H9 (cell line): ENCODE data around the gene ANGPTL7. TPM values are rescaled to one million over a fixed set of nuclear protein-coding genes. Genes with fewer than 3 reads are reported as not detected.

Experiments used
- DNase-seq: peaks from one replicate; pipeline ENCODE4 v3.0.0-alpha.2; 2017
- H2AFZ ChIP-seq: one replicate; pipeline ENCODE4 v1.6.1; 2013; ENCODE audit warnings: mild to moderate bottlenecking, low read length, control low read depth, moderate library complexity
- H2AK5ac ChIP-seq: 2 replicates; pipeline ENCODE4 v1.6.1; 2013; ENCODE audit warnings: low read length, control low read depth, mixed read lengths; ENCODE audit not compliant: insufficient read length
- H2BK120ac ChIP-seq: one replicate; pipeline ENCODE4 v1.6.1; 2013; ENCODE audit warnings: low read depth, mild to moderate bottlenecking, low read length, control low read depth, inconsistent platforms; ENCODE audit not compliant: poor library complexity, severe bottlenecking
- H2BK12ac ChIP-seq: 2 replicates; pipeline ENCODE4 v1.6.1; 2013; ENCODE audit warnings: low read length, control low read depth, mixed read lengths, low read depth; ENCODE audit not compliant: insufficient read length
- H2BK15ac ChIP-seq: 2 replicates; pipeline ENCODE4 v1.6.1; 2013; ENCODE audit warnings: low read depth, low read length, control low read depth
- H2BK20ac ChIP-seq: one replicate; pipeline ENCODE4 v1.6.1; 2013; ENCODE audit warnings: low read depth, mild to moderate bottlenecking, low read length, control low read depth, inconsistent platforms; ENCODE audit not compliant: poor library complexity, severe bottlenecking
- H2BK5ac ChIP-seq: 2 replicates; pipeline ENCODE4 v1.6.1; 2013; ENCODE audit warnings: low read length, control low read depth, mixed read lengths; ENCODE audit not compliant: insufficient read length
- H3K14ac ChIP-seq: 2 replicates; pipeline ENCODE4 v1.6.1; 2013; ENCODE audit warnings: low read length, control low read depth; ENCODE audit not compliant: insufficient read depth
- H3K18ac ChIP-seq: 2 replicates; pipeline ENCODE4 v1.6.1; 2013; ENCODE audit warnings: low read depth, mild to moderate bottlenecking, mixed read lengths, low read length, control low read depth; ENCODE audit not compliant: insufficient read length
- H3K23ac ChIP-seq: 2 replicates; pipeline ENCODE4 v1.6.1; 2013; ENCODE audit warnings: low read length, control low read depth, mixed read lengths, low read depth; ENCODE audit not compliant: insufficient read length
- H3K23me2 ChIP-seq: 2 replicates; pipeline ENCODE4 v1.6.1; 2013; ENCODE audit warnings: low read depth, mild to moderate bottlenecking, mixed read lengths, low read length, control low read depth; ENCODE audit not compliant: insufficient read length, poor library complexity, severe bottlenecking
- H3K27ac ChIP-seq: 2 replicates; pipeline ENCODE4 v1.5.1; 2013; ENCODE audit warnings: low read length, control low read depth, mixed read lengths, low read depth; ENCODE audit not compliant: insufficient read length
- H3K27me3 ChIP-seq: 2 replicates; pipeline ENCODE4 v1.6.1; 2013; ENCODE audit warnings: low read length, control low read depth, inconsistent platforms; ENCODE audit not compliant: insufficient read depth
- H3K4ac ChIP-seq: 2 replicates; pipeline ENCODE4 v1.6.1; 2013; ENCODE audit warnings: low read depth, mild to moderate bottlenecking, control low read depth, inconsistent platforms, low read length, moderate library complexity
- H3K4me1 ChIP-seq: 2 replicates; pipeline ENCODE4 v1.6.1; 2013; ENCODE audit warnings: low read length, control low read depth, inconsistent platforms; ENCODE audit not compliant: insufficient read depth
- H3K4me2 ChIP-seq: 2 replicates; pipeline ENCODE4 v1.6.1; 2013; ENCODE audit warnings: low read length, control low read depth, mixed read lengths; ENCODE audit not compliant: insufficient read length, insufficient read depth
- H3K56ac ChIP-seq: 2 replicates; pipeline ENCODE4 v1.6.1; 2013; ENCODE audit warnings: low read depth, mild to moderate bottlenecking, mixed read lengths, low read length, control low read depth; ENCODE audit not compliant: insufficient read length
- H3K79me1 ChIP-seq: 2 replicates; pipeline ENCODE4 v1.6.1; 2013; ENCODE audit warnings: low read depth, mild to moderate bottlenecking, moderate library complexity, low read length, control low read depth, inconsistent platforms; ENCODE audit not compliant: insufficient read depth, poor library complexity, severe bottlenecking
- H3K79me2 ChIP-seq: 2 replicates; pipeline ENCODE4 v1.6.1; 2013; ENCODE audit warnings: low read length, control low read depth, inconsistent platforms; ENCODE audit not compliant: insufficient read depth
- H3K9ac ChIP-seq: 2 replicates; pipeline ENCODE4 v1.6.1; 2013; ENCODE audit warnings: low read length, control low read depth, mixed read lengths; ENCODE audit not compliant: insufficient read length; ENCODE audit errors: extremely low read depth
- H3K9me3 ChIP-seq: one replicate; pipeline ENCODE4 v1.6.1; 2013; ENCODE audit warnings: low read depth, low read length, inconsistent platforms; ENCODE audit not compliant: control insufficient read depth
- H3T11ph ChIP-seq: one replicate; pipeline ENCODE4 v1.6.1; 2013; ENCODE audit warnings: mild to moderate bottlenecking, low read length, control low read depth, inconsistent platforms
- H4K20me1 ChIP-seq: one replicate; pipeline ENCODE4 v1.6.1; 2013; ENCODE audit not compliant: control insufficient read depth, insufficient read length, insufficient read depth
- H4K5ac ChIP-seq: 2 replicates; pipeline ENCODE4 v1.6.1; 2013; ENCODE audit warnings: low read depth, mild to moderate bottlenecking, mixed read lengths, low read length, control low read depth; ENCODE audit not compliant: insufficient read length
- H4K8ac ChIP-seq: replicated peaks from 2 replicates; pipeline ENCODE4 v1.6.1; 2013; ENCODE audit warnings: low read length, control low read depth, mixed read lengths, low read depth; ENCODE audit not compliant: insufficient read length
- H4K91ac ChIP-seq: 2 replicates; pipeline ENCODE4 v1.6.1; 2013; ENCODE audit warnings: low read depth, mild to moderate bottlenecking, moderate library complexity, mixed read lengths, low read length, control low read depth; ENCODE audit not compliant: insufficient read length
- H3K27ac Mint-ChIP-seq, 3 experiments: 2 replicates in 2 of 3; 3 replicates in 1 of 3; pipeline ENCODE4 v1.8.0; 2020 to 2021; ENCODE audit warnings: mixed read lengths in 3 of 3, mild to moderate bottlenecking in 1 of 3, moderate library complexity in 1 of 3
- H3K27me3 Mint-ChIP-seq: 2 replicates; pipeline ENCODE4 v1.8.0; 2021; ENCODE audit warnings: low read depth, mild to moderate bottlenecking, moderate library complexity, mixed read lengths
- H3K36me3 Mint-ChIP-seq, 3 experiments: 2 replicates in 2 of 3; 3 replicates in 1 of 3; pipeline ENCODE4 v1.8.0; 2020 to 2021; ENCODE audit warnings: low read depth in 3 of 3, mixed read lengths in 3 of 3; ENCODE audit not compliant: insufficient read depth in 1 of 3
- H3K4me1 Mint-ChIP-seq, 2 experiments: 2 replicates each; pipeline ENCODE4 v1.8.0; 2020; ENCODE audit warnings: mixed read lengths in 2 of 2
- H3K4me3 Mint-ChIP-seq, 2 experiments: 2 replicates in 1 of 2; 3 replicates in 1 of 2; pipeline ENCODE4 v1.8.0; 2020 to 2021; ENCODE audit warnings: mild to moderate bottlenecking in 2 of 2, mixed read lengths in 2 of 2, moderate library complexity in 1 of 2
- H3K9me3 Mint-ChIP-seq, 2 experiments: 2 replicates in 1 of 2; 3 replicates in 1 of 2; pipeline ENCODE4 v1.8.0; 2020; ENCODE audit warnings: mild to moderate bottlenecking in 2 of 2, mixed read lengths in 2 of 2, moderate library complexity in 1 of 2
- CTCF ChIP-seq: fragments of 200-600 bp; sonication (generic); conservative IDR thresholded peaks from 3 replicates; pipeline ENCODE4 v1.8.0; 2021; ENCODE audit warnings: antibody characterized with exemption, mild to moderate bottlenecking
- WGBS: extraction: QIAGEN DNeasy Blood & Tissue Kit; methylation state at CpG from one replicate; pipeline ENCODE4 v1.1.7; 2013; ENCODE audit warnings: missing lambda C conversion rate, low lambda C conversion rate, mixed read lengths; ENCODE audit not compliant: insufficient read length; ENCODE audit errors: extremely low coverage; 5-methylcytosine and 5-hydroxymethylcytosine counted together
- total RNA-seq: library from RNA; stranded (reverse); gene quantifications from 2 replicates; pipeline ENCODE4 v1.2.1, GENCODE V29; 2021

The ANGPTL7 gene
- total RNA-seq, 1 experiment from 2014 or later = not detected

GRCh38 chr1:11168731-11169130 lies 20.4 kb upstream of the ANGPTL7 start:
- H3K4ac ChIP-seq = no peak overlapping the region
- no peak overlapping the region for H4K91ac ChIP-seq
- no peaks in the 10 kb centered on the region for H4K20me1 ChIP-seq
- no peak overlapping the region for H3K27ac ChIP-seq
- H2BK12ac ChIP-seq = no peak overlapping the region
- Mint-ChIP-seq H3K27me3 (no peaks in the 10 kb centered on the region), H3K36me3 (peaks cover 5 to 31% (median 8%) of the 10 kb centered on the region in 3 experiments; a peak in 5 of 7 replicates), H3K4me3 (no peak overlapping the region), H3K27ac (0 out of 7 replicates have a peak overlapping the region, but pooled peaks of 1 of the 3 experiments have one; percentile 70), H3K4me1 (no peaks in the 10 kb centered on the region), H3K9me3 (no peaks in the 10 kb centered on the region; a peak in 1 of 5 replicates)
- no peak overlapping the region for H3K56ac ChIP-seq
- no peaks in the 10 kb centered on the region for H3K9me3 ChIP-seq
- no peak overlapping the region for H3K23ac ChIP-seq
- H2BK5ac ChIP-seq = no peak overlapping the region
- no peak for TF ChIP-seq CTCF
- H2AFZ ChIP-seq = no peak overlapping the region
- no peak overlapping the region for H3K9ac ChIP-seq
- no peaks in the 10 kb centered on the region for H3K4me1 ChIP-seq
- H4K8ac ChIP-seq = no peak overlapping the region
- no peak overlapping the region for H2BK20ac ChIP-seq
- no peaks in the 10 kb centered on the region for H3K79me2 ChIP-seq
- H3K4me2 ChIP-seq = no peak overlapping the region
- no peaks in the 10 kb centered on the region for H3K23me2 ChIP-seq
- no peak overlapping the region for H3K14ac ChIP-seq
- no peak for DNase-seq
- no peak overlapping the region for H3K18ac ChIP-seq
- H2BK120ac ChIP-seq = no peak overlapping the region
- no CpG with 5 or more reads among the region's 1 CpG for WGBS
- no peak overlapping the region for H2BK15ac ChIP-seq
- H4K5ac ChIP-seq = no peak overlapping the region
- H3T11ph ChIP-seq = no peak overlapping the region
- H3K27me3 ChIP-seq = no peaks in the 10 kb centered on the region
- no peak overlapping the region for H2AK5ac ChIP-seq
- no peaks in the 10 kb centered on the region for H3K79me1 ChIP-seq
